Ovary (tissue), 9 donors: ENCODE measurements around the gene C1QTNF4. TPM values are rescaled to one million over a fixed set of nuclear protein-coding genes. Genes with fewer than 3 reads are reported as not detected.

ENCODE experiments used
- DNase-seq, 5 donors: peaks; one replicate each; pipeline ENCODE4 v3.0.0-alpha.2; 2019 to 2020
- H3K27ac ChIP-seq, 2 donors: fragments of 200-600 bp; one replicate each; pipeline versions ENCODE4 v1.5.1 to v1.8.0; 2019 to 2022
- H3K27me3 ChIP-seq: fragments of 200-600 bp; one replicate; pipeline ENCODE4 v1.8.0; 2022
- H3K36me3 ChIP-seq: fragments of 200-600 bp; sonication (generic); one replicate; pipeline ENCODE4 v1.5.1; 2019
- H3K4me1 ChIP-seq: one replicate; pipeline ENCODE4 v1.8.1; 2013; ENCODE audit warnings: mild to moderate bottlenecking, moderate library complexity; ENCODE audit not compliant: insufficient read depth
- H3K4me3 ChIP-seq: fragments of 200-600 bp; sonication (generic); one replicate; pipeline ENCODE4 v1.5.1; 2017
- H3K9me3 ChIP-seq, 2 donors: fragments of 200-600 bp in 1 of 2; sonication (generic) in 1 of 2; one replicate each; pipeline versions ENCODE4 v1.5.1 to v1.8.1; 2013 to 2019; ENCODE audit warnings: mild to moderate bottlenecking in 1 of 2, moderate library complexity in 1 of 2
- EP300 ChIP-seq: sonication (generic); formaldehyde crosslinking; IDR thresholded peaks from one replicate; pipeline ENCODE4 v1.6.1; 2017; ENCODE audit warnings: antibody characterized with exemption
- POLR2A ChIP-seq: fragments of 450-650 bp; IDR thresholded peaks from one replicate; pipeline ENCODE4 v1.6.1; 2017; ENCODE audit warnings: antibody characterized with exemption, mild to moderate bottlenecking, moderate library complexity
- WGBS, 3 donors: extraction: QIAGEN DNeasy Blood & Tissue Kit in 1 of 3; methylation state at CpG; one replicate each; pipeline versions ENCODE4 v1.1.5 to v1.1.7; 2013 to 2017; 5-methylcytosine and 5-hydroxymethylcytosine counted together
- intact Hi-C, 4 donors: fragments of 100-400 bp; cut with DNase I; formaldehyde crosslinking; loops; one replicate each; pipeline versions ENCODE4 v1.11.0 to v1.15.1; 2022 to 2023
- polyA plus RNA-seq, 2 donors: library from polyadenylated mRNA; stranded (reverse); fragments of 200-250 nt in 1 of 2; fragments of 350-450 nt in 1 of 2; fragmentation: Illumina TruSeq in 1 of 2; extraction: RNeasy Lipid Tissue Mini Kit (QIAGEN cat#74804) in 1 of 2; gene quantifications; one replicate each; pipeline ENCODE4 v1.2.3, GENCODE V29; 2013 to 2014
- total RNA-seq, 7 donors: library from RNA; depleted of rRNA in 2 of 7; stranded (reverse); fragments of >200 nt in 2 of 7; fragmentation: NEBNext Ultra II Directional in 3 of 7; extraction: Animal tissue kit (Norgen Biotek cat#: 25700) in 3 of 7; gene quantifications; one replicate each; pipeline versions ENCODE4 v1.1.0 to v1.2.4, GENCODE V29; 2016 to 2023
- TF ChIP-seq, protein P1 (sequence below), 3 donors: fragments of 450-650 bp in 2 of 3; fragments of 200-600 bp in 1 of 3; IDR thresholded peaks; one replicate each; pipeline versions ENCODE4 v1.5.1 to v1.8.0; 2016 to 2022; ENCODE audit warnings: antibody characterized with exemption in 3 of 3, mild to moderate bottlenecking in 1 of 3
- donor health status: DM: no; HTN: no; CAD: no; lungs with moderate emphysema.
- donor health status: DM: no; HTN: no; CAD: no.
- donor health status: Bipolar disorder and iron deficiency.
- donor health status: DM: yes; HTN: yes; CAD: no.
- donor health status: DM: no; HTN: no; CAD: no.
- donor health status: DM: yes; HTN: yes; CAD: no.

The C1QTNF4 gene
- total and polyA plus RNA-seq, 9 donors, result 9.1 to 29.6 (median 15.4) TPM; not detected in 1

DNA sequence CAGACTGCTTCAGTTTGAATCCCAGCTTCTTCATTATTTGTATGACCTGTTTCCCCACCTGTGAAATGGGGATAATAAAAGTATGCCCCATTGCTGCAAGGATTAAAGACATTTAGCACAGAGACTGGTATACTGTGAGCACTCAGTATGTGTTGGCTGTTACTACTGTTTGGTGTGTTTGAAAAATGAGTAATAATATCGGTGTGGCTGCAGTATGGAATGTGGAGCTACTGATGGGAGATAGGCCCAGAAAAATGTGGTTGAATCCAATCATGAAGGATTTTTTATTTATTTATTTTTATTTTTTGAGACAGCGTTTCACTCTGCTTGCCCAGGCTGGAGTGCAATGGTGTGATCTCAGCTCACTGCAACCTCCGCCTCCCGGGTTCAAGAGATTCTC is 9.1 kb upstream of the C1QTNF4 start:
- no peak overlapping the region for H3K27ac ChIP-seq
- no peaks in the 10 kb centered on the region for H3K27me3 ChIP-seq
- no peaks in the 10 kb centered on the region for H3K36me3 ChIP-seq
- intact Hi-C loops, result no loop called here
- H3K4me1 ChIP-seq, result no peaks in the 10 kb centered on the region
- H3K9me3 ChIP-seq, result no peaks in the 10 kb centered on the region
- 79 to 85% (median 83%) methylated on average over 4 of the region's 4 CpGs for WGBS, 3 donors
- no peak for DNase-seq
- TF ChIP-seq POLR2A (no peak), EP300 (no peak)
- TF ChIP-seq, protein P1, sequence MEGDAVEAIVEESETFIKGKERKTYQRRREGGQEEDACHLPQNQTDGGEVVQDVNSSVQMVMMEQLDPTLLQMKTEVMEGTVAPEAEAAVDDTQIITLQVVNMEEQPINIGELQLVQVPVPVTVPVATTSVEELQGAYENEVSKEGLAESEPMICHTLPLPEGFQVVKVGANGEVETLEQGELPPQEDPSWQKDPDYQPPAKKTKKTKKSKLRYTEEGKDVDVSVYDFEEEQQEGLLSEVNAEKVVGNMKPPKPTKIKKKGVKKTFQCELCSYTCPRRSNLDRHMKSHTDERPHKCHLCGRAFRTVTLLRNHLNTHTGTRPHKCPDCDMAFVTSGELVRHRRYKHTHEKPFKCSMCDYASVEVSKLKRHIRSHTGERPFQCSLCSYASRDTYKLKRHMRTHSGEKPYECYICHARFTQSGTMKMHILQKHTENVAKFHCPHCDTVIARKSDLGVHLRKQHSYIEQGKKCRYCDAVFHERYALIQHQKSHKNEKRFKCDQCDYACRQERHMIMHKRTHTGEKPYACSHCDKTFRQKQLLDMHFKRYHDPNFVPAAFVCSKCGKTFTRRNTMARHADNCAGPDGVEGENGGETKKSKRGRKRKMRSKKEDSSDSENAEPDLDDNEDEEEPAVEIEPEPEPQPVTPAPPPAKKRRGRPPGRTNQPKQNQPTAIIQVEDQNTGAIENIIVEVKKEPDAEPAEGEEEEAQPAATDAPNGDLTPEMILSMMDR (IDR thresholded peaks at IDR 0.05), result no peak
- no peak overlapping the region for H3K4me3 ChIP-seq

DNA sequence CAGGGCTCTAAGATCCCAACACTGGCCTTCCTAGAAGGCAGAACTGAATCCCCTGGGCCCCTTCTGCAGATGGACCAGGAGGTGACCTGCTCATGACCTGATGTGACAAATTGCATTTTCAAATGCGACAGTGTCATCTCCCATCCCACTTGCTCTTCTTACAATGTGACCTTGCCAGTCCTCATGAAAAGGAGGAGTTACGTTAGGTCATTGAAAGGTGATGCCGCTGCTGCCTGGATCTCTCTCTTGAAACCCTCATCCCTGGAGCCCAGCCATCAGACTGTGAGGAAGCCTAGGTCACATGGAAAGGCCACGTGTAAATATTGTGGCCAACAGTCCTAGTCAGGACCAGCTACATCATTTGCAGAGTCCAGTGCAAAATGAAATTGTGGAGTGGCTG is 5.7 kb upstream of the C1QTNF4 start:
- no peaks in the 10 kb centered on the region for H3K9me3 ChIP-seq
- H3K27ac ChIP-seq, result no peak overlapping the region
- no peaks in the 10 kb centered on the region for H3K36me3 ChIP-seq
- 67 to 78% (median 68%) methylated on average over 4 of the region's 4 CpGs for WGBS, 3 donors
- TF ChIP-seq EP300, result no peak
- no peak for TF ChIP-seq POLR2A
- TF ChIP-seq, protein P1 (IDR thresholded peaks at IDR 0.05), result no peak
- no peak overlapping the region for H3K4me3 ChIP-seq
- DNase-seq, result no peak
- intact Hi-C loops, result no loop called here
- no peaks in the 10 kb centered on the region for H3K4me1 ChIP-seq
- H3K27me3 ChIP-seq, result no peaks in the 10 kb centered on the region

DNA sequence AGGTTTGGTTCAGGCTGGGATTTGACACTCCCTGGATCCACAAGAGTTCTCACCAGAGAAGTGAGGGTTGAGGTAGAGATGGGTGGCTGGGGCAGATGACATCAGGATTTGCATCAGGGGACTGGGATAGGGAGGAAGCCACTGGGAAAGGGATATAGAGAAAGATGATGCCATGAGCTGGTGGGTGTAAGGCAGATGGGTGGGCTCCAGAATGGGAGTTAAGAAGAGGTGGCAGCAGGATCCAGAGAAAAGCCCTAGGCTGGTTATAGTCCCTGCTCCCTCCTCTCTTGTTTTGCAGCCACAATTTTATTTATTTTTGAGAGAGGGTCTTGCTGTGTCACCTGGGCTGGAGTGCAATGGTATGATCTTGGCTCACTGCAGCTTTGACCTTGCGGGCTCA is 1.8 kb upstream of the C1QTNF4 start:
- intact Hi-C loops, result no loop called here
- TF ChIP-seq, protein P1 (IDR thresholded peaks at IDR 0.05), result no peak
- TF ChIP-seq EP300, result no peak
- TF ChIP-seq POLR2A, result no peak
- WGBS, 3 donors, result 93 to 100% (median 97%) methylated on average over 1 of the region's 1 CpG
- no peak for DNase-seq
- no peak overlapping the region for H3K4me3 ChIP-seq
- no peaks in the 10 kb centered on the region for H3K9me3 ChIP-seq
- H3K27me3 ChIP-seq, result no peaks in the 10 kb centered on the region
- no peaks in the 10 kb centered on the region for H3K36me3 ChIP-seq
- H3K4me1 ChIP-seq, result no peaks in the 10 kb centered on the region
- no peak overlapping the region for H3K27ac ChIP-seq

DNA sequence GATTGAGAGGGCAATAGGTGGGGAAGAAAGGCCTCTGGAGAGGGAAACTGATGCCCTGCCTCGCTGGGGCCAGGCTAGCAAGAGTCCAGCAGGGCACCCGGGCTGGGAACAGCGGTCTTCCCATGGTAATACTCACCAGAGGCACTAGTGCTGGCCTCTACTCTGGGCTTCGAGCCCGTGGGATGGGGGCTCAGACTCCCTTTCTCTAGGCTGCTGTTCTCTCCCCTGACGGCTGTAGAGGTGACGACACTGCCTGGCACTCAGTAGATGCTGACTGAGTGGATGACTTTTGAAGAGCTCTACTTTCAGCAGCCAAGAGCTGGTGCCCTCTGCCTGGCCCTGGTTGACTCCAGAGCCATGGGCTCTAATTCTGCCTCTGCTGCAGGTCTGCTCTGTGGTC is 818 bp upstream of the C1QTNF4 start:
- no peak for DNase-seq
- Histone ChIP-seq H3K36me3 (no peaks in the 10 kb centered on the region), H3K4me1 (peaks cover 4% of the 10 kb centered on the region), H3K9me3 (no peaks in the 10 kb centered on the region), H3K27me3 (no peaks in the 10 kb centered on the region), H3K27ac (no peak overlapping the region), H3K4me3 (no peak overlapping the region)
- 52 to 62% (median 59%) methylated on average over 7 of the region's 7 CpGs for WGBS, 3 donors
- no peak for TF ChIP-seq POLR2A
- TF ChIP-seq, protein P1 (IDR thresholded peaks at IDR 0.05), result no peak
- TF ChIP-seq EP300, result no peak
- intact Hi-C loops, result no loop called here

DNA sequence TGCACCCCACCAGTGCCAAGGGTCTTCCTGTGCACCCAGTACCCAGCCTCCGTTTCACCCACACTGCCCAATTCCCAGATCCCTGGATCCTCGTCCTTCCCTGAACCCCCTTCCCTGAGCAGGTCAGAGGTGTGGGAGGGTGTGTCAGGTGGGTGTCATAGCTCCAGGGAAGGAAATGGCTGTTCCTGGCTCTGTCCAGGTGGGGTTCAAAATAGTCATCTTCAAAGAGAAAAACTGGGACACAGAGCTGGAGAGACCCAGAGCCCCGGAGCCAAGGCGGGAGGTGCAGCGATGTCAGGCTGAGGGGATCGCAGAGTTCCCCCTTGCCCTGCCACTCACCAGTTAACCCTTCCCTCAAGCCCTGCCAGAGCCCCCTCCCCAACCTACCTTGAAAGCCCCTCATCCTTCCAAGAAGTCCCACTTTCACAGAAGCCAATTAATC is 698 bp downstream of the C1QTNF4 start:
- Histone ChIP-seq H3K4me3 (no peak overlapping the region), H3K27ac (no peak overlapping the region), H3K36me3 (no peaks in the 10 kb centered on the region), H3K27me3 (no peaks in the 10 kb centered on the region), H3K4me1 (peaks cover 11% of the 10 kb centered on the region), H3K9me3 (no peaks in the 10 kb centered on the region)
- no peak for DNase-seq
- WGBS, 3 donors, result 5 to 14% (median 8%) methylated on average over 6 of the region's 6 CpGs
- TF ChIP-seq POLR2A, result no peak
- no peak for TF ChIP-seq EP300
- TF ChIP-seq, protein P1 (IDR thresholded peaks at IDR 0.05), result no peak
- intact Hi-C loops, result no loop called here
